GM23338 (cell line): Measurements from ENCODE around the gene OR6J1. TPM values are rescaled to one million over a fixed set of nuclear protein-coding genes. Genes with fewer than 3 reads are reported as not detected.

Experiments
- ATAC-seq: fragments of 200-7000 bp; cut with Tn5 transposase; 3 replicates; pipeline ENCODE4 v1.9.1; 2020
- DNase-seq: peaks from one replicate; pipeline ENCODE4 v3.0.0-alpha.2; 2015; ENCODE audit warnings: low spot score
- H2AFZ ChIP-seq: fragments of 200-600 bp; sonication (generic); 2 replicates; pipeline ENCODE4 v1.8.0; 2016; ENCODE audit warnings: antibody characterized with exemption, mild to moderate bottlenecking, moderate library complexity
- H3F3A ChIP-seq: fragments of 200-600 bp; sonication (generic); replicated peaks from 2 replicates; pipeline ENCODE4 v1.8.0; 2017; ENCODE audit warnings: antibody characterized with exemption, mixed run types, low read depth
- H3K27ac ChIP-seq: fragments of 200-600 bp; sonication (generic); 2 replicates; pipeline ENCODE4 v1.6.1; 2016; ENCODE audit warnings: low read depth
- H3K27me3 ChIP-seq: fragments of 200-600 bp; sonication (generic); 2 replicates; pipeline ENCODE4 v1.8.0; 2016; ENCODE audit warnings: mild to moderate bottlenecking, mixed run types, moderate library complexity; ENCODE audit not compliant: insufficient read depth
- H3K36me3 ChIP-seq: fragments of 200-600 bp; sonication (generic); 2 replicates; pipeline ENCODE4 v1.8.0; 2016; ENCODE audit warnings: mild to moderate bottlenecking; ENCODE audit not compliant: insufficient read depth
- H3K4me1 ChIP-seq: fragments of 200-600 bp; sonication (generic); 2 replicates; pipeline ENCODE4 v1.8.0; 2016; ENCODE audit warnings: mild to moderate bottlenecking, moderate library complexity; ENCODE audit not compliant: insufficient read depth
- H3K4me2 ChIP-seq: fragments of 200-600 bp; sonication (generic); 2 replicates; pipeline ENCODE4 v1.7.1; 2017; ENCODE audit warnings: mixed run types
- H3K4me3 ChIP-seq: fragments of 200-600 bp; sonication (generic); 2 replicates; pipeline ENCODE4 v1.6.1; 2016; ENCODE audit warnings: mixed run types
- H3K79me2 ChIP-seq: fragments of 200-600 bp; sonication (generic); replicated peaks from 2 replicates; pipeline ENCODE4 v1.8.0; 2017; ENCODE audit warnings: mild to moderate bottlenecking; ENCODE audit not compliant: insufficient read depth
- H3K9me2 ChIP-seq: fragments of 200-600 bp; sonication (generic); 2 replicates; pipeline ENCODE4 v1.8.0; 2017; ENCODE audit not compliant: insufficient read depth
- H4K20me1 ChIP-seq: fragments of 200-600 bp; sonication (generic); replicated peaks from 2 replicates; pipeline ENCODE4 v1.8.0; 2017; ENCODE audit warnings: mild to moderate bottlenecking; ENCODE audit not compliant: insufficient read depth
- H3K27ac Mint-ChIP-seq: 2 replicates; pipeline ENCODE4 v1.8.0; 2020; ENCODE audit warnings: inconsistent platforms, mild to moderate bottlenecking, moderate library complexity, mixed read lengths
- H3K27me3 Mint-ChIP-seq: 3 replicates; pipeline ENCODE4 v1.8.0; 2022; ENCODE audit warnings: low read depth, mild to moderate bottlenecking, moderate library complexity, mixed read lengths, inconsistent platforms; ENCODE audit not compliant: insufficient read depth, poor library complexity
- H3K36me3 Mint-ChIP-seq: 3 replicates; pipeline ENCODE4 v1.8.0; 2021; ENCODE audit warnings: low read depth, mild to moderate bottlenecking, inconsistent platforms, moderate library complexity, mixed read lengths
- H3K4me1 Mint-ChIP-seq: 3 replicates; pipeline ENCODE4 v1.8.0; 2020; ENCODE audit warnings: mild to moderate bottlenecking, inconsistent platforms, mixed read lengths
- H3K4me3 Mint-ChIP-seq: 3 replicates; pipeline ENCODE4 v1.8.0; 2021; ENCODE audit warnings: moderate library complexity, mild to moderate bottlenecking, inconsistent platforms, mixed read lengths
- H3K9me3 Mint-ChIP-seq: 3 replicates; pipeline ENCODE4 v1.8.0; 2020; ENCODE audit warnings: moderate library complexity, mild to moderate bottlenecking, inconsistent platforms, mixed read lengths
- CREB1 ChIP-seq: fragments of 250-450 bp; sonication (Bioruptor Pico); IDR thresholded peaks from 2 replicates; pipeline ENCODE4 v1.5.0; 2020; ENCODE audit warnings: low read depth, mild to moderate bottlenecking, moderate library complexity
- CTCF ChIP-seq, 2 experiments: fragments of 200-600 bp in 1 of 2; sonication (generic) in 1 of 2; conservative IDR thresholded peaks; 2 replicates each; pipeline versions ENCODE4 v1.5.1 to v1.6.1; 2016 to 2017; ENCODE audit warnings: antibody characterized with exemption in 2 of 2, low read depth in 2 of 2, mild to moderate bottlenecking in 2 of 2, moderate library complexity in 1 of 2
- ETS1 ChIP-seq: IDR thresholded peaks from 2 replicates; pipeline ENCODE4 v1.6.1; 2016; ENCODE audit warnings: antibody characterized with exemption
- EZH2 ChIP-seq: fragments of 200-600 bp; sonication (generic); IDR thresholded peaks from one replicate; pipeline ENCODE4 v1.8.0; 2017; ENCODE audit warnings: antibody characterized with exemption, mild to moderate bottlenecking, low read depth; ENCODE audit not compliant: unreplicated experiment
- EZH2phosphoT487 ChIP-seq: fragments of 200-600 bp; sonication (generic); IDR thresholded peaks from one replicate; pipeline ENCODE4 v1.8.1; 2018; ENCODE audit warnings: antibody characterized with exemption; ENCODE audit not compliant: unreplicated experiment
- JUNB ChIP-seq: IDR thresholded peaks from one replicate; pipeline ENCODE4 v1.6.1; 2016; ENCODE audit warnings: antibody characterized with exemption; ENCODE audit not compliant: unreplicated experiment
- NANOG ChIP-seq: IDR thresholded peaks from 2 replicates; pipeline ENCODE4 v1.6.1; 2016; ENCODE audit warnings: antibody characterized with exemption, borderline replicate concordance
- POLR2AphosphoS5 ChIP-seq: IDR thresholded peaks from 2 replicates; pipeline ENCODE4 v1.6.1; 2016; ENCODE audit warnings: antibody characterized with exemption, low read depth
- STAT1 ChIP-seq: IDR thresholded peaks from one replicate; pipeline ENCODE4 v1.6.1; 2016; ENCODE audit warnings: antibody characterized with exemption; ENCODE audit not compliant: unreplicated experiment
- ZNF114 ChIP-seq: fragments of 250-450 bp; sonication (Bioruptor Pico); IDR thresholded peaks from 2 replicates; pipeline ENCODE4 v1.5.0; 2020; ENCODE audit warnings: mild to moderate bottlenecking, moderate library complexity
- ZNF331 ChIP-seq: fragments of 250-450 bp; sonication (Bioruptor Pico); IDR thresholded peaks from 2 replicates; pipeline ENCODE4 v1.5.0; 2020; ENCODE audit warnings: low read depth, mild to moderate bottlenecking, moderate library complexity
- polyA plus RNA-seq: library from polyadenylated mRNA; unstranded; fragments of >200 nt; fragmentation: Nextera tagmentation; extraction: Ambion mirVana; gene quantifications from 2 replicates; pipeline ENCODE4 v1.2.1, GENCODE V29; 2016
- total RNA-seq: library from RNA; depleted of rRNA; stranded (reverse); fragments of >200 nt; shearing (Covaris generic); gene quantifications from 2 replicates; pipeline ENCODE4 v1.2.3, GENCODE V29; 2014
- TF ChIP-seq, protein P1 (sequence below): fragments of 250-450 bp; sonication (Bioruptor Pico); IDR thresholded peaks from 2 replicates; pipeline ENCODE4 v1.5.0; 2020; ENCODE audit warnings: mild to moderate bottlenecking, moderate library complexity
- TF ChIP-seq, protein P2 (sequence below): IDR thresholded peaks from one replicate; pipeline ENCODE4 v1.6.1; 2018; ENCODE audit warnings: antibody characterized with exemption; ENCODE audit not compliant: unreplicated experiment

The OR6J1 gene
- total and polyA plus RNA-seq, 2 experiments from 2014 or later, result not detected

DNA sequence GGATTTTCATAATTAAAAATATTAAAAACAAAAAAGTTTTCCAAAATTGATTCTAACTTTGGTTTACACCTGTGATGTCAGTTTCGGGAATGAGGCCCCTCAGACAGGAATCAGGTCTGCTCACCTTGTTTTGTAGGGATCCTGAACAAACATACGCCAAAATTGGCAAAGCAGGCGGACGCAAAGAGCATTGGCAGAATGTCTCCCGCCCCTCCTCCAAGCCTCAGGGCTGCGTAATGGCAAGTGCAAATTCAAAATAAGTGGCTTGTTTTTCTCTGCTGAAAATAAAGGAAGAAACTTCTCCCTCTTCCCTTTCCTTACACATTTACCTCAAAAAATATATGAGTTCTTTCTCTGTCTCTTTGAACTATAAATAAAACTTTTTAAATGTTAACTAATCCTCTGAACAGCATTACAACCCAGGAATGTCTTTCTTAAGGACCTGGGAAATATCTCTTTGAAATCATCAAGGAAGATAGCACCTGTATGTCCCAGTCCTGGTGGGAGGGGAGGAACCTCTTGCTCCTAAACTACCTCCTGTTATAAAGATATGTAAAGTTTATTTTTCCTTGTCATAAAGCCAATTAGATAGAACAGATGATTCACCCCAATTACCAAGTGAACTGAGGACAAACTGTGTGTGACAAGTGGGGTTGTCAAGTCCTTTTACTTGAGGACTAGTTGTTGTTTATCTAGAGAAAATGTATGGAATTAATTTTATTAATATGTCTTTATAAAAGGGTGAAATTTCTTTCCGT lies 16.5 kb downstream of the OR6J1 start:
- Mint-ChIP-seq H3K36me3 (peaks cover 16% of the 10 kb centered on the region; the same call in 2 of the 3 replicates), H3K27ac (no peak overlapping the region), H3K4me1 (peaks cover 36% of the 10 kb centered on the region), H3K9me3 (peaks cover 24% of the 10 kb centered on the region), H3K4me3 (no peak overlapping the region), H3K27me3 (peaks cover 3% of the 10 kb centered on the region)
- no peaks in the 10 kb centered on the region for H3K27me3 ChIP-seq
- no peak overlapping the region for H3K4me3 ChIP-seq
- H3K27ac ChIP-seq, result no peak overlapping the region
- DNase-seq, result peak; percentile 36
- H2AFZ ChIP-seq, result no peak overlapping the region; the same call in 1 of the 2 replicates
- no peaks in the 10 kb centered on the region; the same call in 1 of the 2 replicates for H3K36me3 ChIP-seq
- H3K4me2 ChIP-seq, result peak overlapping the region; percentile 2; the same call in 1 of the 2 replicates
- no peak; the same call in 1 of the 3 replicates for ATAC-seq
- H3K4me1 ChIP-seq, result peaks cover 16% of the 10 kb centered on the region
- no peaks in the 10 kb centered on the region for H3F3A ChIP-seq
- H4K20me1 ChIP-seq, result no peaks in the 10 kb centered on the region
- no peaks in the 10 kb centered on the region for H3K79me2 ChIP-seq
- no peaks in the 10 kb centered on the region for H3K9me2 ChIP-seq
- TF ChIP-seq, protein P1, sequence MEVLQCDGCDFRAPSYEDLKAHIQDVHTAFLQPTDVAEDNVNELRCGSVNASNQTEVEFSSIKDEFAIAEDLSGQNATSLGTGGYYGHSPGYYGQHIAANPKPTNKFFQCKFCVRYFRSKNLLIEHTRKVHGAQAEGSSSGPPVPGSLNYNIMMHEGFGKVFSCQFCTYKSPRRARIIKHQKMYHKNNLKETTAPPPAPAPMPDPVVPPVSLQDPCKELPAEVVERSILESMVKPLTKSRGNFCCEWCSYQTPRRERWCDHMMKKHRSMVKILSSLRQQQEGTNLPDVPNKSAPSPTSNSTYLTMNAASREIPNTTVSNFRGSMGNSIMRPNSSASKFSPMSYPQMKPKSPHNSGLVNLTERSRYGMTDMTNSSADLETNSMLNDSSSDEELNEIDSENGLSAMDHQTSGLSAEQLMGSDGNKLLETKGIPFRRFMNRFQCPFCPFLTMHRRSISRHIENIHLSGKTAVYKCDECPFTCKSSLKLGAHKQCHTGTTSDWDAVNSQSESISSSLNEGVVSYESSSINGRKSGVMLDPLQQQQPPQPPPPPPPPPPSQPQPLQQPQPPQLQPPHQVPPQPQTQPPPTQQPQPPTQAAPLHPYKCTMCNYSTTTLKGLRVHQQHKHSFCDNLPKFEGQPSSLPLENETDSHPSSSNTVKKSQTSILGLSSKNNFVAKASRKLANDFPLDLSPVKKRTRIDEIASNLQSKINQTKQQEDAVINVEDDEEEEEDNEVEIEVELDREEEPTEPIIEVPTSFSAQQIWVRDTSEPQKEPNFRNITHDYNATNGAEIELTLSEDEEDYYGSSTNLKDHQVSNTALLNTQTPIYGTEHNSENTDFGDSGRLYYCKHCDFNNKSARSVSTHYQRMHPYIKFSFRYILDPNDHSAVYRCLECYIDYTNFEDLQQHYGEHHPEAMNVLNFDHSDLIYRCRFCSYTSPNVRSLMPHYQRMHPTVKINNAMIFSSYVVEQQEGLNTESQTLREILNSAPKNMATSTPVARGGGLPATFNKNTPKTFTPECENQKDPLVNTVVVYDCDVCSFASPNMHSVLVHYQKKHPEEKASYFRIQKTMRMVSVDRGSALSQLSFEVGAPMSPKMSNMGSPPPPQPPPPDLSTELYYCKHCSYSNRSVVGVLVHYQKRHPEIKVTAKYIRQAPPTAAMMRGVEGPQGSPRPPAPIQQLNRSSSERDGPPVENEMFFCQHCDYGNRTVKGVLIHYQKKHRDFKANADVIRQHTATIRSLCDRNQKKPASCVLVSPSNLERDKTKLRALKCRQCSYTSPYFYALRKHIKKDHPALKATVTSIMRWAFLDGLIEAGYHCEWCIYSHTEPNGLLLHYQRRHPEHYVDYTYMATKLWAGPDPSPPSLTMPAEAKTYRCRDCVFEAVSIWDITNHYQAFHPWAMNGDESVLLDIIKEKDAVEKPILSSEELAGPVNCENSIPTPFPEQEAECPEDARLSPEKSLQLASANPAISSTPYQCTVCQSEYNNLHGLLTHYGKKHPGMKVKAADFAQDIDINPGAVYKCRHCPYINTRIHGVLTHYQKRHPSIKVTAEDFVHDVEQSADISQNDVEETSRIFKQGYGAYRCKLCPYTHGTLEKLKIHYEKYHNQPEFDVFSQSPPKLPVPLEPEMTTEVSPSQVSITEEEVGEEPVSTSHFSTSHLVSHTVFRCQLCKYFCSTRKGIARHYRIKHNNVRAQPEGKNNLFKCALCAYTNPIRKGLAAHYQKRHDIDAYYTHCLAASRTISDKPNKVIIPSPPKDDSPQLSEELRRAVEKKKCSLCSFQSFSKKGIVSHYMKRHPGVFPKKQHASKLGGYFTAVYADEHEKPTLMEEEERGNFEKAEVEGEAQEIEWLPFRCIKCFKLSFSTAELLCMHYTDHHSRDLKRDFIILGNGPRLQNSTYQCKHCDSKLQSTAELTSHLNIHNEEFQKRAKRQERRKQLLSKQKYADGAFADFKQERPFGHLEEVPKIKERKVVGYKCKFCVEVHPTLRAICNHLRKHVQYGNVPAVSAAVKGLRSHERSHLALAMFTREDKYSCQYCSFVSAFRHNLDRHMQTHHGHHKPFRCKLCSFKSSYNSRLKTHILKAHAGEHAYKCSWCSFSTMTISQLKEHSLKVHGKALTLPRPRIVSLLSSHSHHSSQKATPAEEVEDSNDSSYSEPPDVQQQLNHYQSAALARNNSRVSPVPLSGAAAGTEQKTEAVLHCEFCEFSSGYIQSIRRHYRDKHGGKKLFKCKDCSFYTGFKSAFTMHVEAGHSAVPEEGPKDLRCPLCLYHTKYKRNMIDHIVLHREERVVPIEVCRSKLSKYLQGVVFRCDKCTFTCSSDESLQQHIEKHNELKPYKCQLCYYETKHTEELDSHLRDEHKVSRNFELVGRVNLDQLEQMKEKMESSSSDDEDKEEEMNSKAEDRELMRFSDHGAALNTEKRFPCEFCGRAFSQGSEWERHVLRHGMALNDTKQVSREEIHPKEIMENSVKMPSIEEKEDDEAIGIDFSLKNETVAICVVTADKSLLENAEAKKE (CRISPR knock-in tag), result no peak
- TF ChIP-seq EZH2 (no peak), JUNB (no peak), ETS1 (no peak), ZNF331 (CRISPR knock-in tag) (no peak), POLR2AphosphoS5 (no peak), EZH2phosphoT487 (no peak), STAT1 (no peak), CTCF (conservative IDR thresholded peaks at IDR 0.05; ENCODE audit: low read depth in 2 of 2) (no peak), NANOG (no peak), ZNF114 (no peak), CREB1 (CRISPR knock-in tag) (no peak)
- TF ChIP-seq, protein P2, sequence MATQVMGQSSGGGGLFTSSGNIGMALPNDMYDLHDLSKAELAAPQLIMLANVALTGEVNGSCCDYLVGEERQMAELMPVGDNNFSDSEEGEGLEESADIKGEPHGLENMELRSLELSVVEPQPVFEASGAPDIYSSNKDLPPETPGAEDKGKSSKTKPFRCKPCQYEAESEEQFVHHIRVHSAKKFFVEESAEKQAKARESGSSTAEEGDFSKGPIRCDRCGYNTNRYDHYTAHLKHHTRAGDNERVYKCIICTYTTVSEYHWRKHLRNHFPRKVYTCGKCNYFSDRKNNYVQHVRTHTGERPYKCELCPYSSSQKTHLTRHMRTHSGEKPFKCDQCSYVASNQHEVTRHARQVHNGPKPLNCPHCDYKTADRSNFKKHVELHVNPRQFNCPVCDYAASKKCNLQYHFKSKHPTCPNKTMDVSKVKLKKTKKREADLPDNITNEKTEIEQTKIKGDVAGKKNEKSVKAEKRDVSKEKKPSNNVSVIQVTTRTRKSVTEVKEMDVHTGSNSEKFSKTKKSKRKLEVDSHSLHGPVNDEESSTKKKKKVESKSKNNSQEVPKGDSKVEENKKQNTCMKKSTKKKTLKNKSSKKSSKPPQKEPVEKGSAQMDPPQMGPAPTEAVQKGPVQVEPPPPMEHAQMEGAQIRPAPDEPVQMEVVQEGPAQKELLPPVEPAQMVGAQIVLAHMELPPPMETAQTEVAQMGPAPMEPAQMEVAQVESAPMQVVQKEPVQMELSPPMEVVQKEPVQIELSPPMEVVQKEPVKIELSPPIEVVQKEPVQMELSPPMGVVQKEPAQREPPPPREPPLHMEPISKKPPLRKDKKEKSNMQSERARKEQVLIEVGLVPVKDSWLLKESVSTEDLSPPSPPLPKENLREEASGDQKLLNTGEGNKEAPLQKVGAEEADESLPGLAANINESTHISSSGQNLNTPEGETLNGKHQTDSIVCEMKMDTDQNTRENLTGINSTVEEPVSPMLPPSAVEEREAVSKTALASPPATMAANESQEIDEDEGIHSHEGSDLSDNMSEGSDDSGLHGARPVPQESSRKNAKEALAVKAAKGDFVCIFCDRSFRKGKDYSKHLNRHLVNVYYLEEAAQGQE, result no peak
